Measurements from ENCODE around the gene SPA17. TPM values are rescaled to one million over a fixed set of nuclear protein-coding genes. Genes with fewer than 3 reads are reported as not detected.

SPA17 gene
- polyA plus RNA-seq, 1 donor from 2014 or later: 19.1 TPM

- no peak overlapping the region for H3K4me2 ChIP-seq (ENCODE audit: low read length)
- no peaks in the 10 kb centered on the region for H3K9me2 ChIP-seq (ENCODE audit: insufficient read depth, low read length)
- H3K27ac ChIP-seq (ENCODE audit: low read length): no peak overlapping the region
- no peak overlapping the region for H3K9ac ChIP-seq (ENCODE audit: low read length)
- TF ChIP-seq RAD21 (conservative IDR thresholded peaks at IDR 0.05) (no peak), TAF1 (IDR thresholded peaks at IDR 0.05; ENCODE audit: low read depth) (no peak), EZH2 (IDR thresholded peaks at IDR 0.05; ENCODE audit: borderline replicate concordance, insufficient read depth, low read length, poor library complexity, severe bottlenecking) (no peak), POLR2AphosphoS5 (IDR thresholded peaks at IDR 0.05) (no peak), SMC3 (conservative IDR thresholded peaks at IDR 0.05; ENCODE audit: poor library complexity) (no peak), CTCF (IDR thresholded peaks at IDR 0.05; ENCODE audit: poor library complexity, severe bottlenecking) (no peak), REST (IDR thresholded peaks at IDR 0.05; ENCODE audit: borderline replicate concordance) (no peak), EP300 (conservative IDR thresholded peaks at IDR 0.05; ENCODE audit: poor library complexity, severe bottlenecking) (no peak), MXI1 (conservative IDR thresholded peaks at IDR 0.05; ENCODE audit: poor library complexity, severe bottlenecking) (no peak)
- H3K79me2 ChIP-seq (replicated peaks; ENCODE audit: insufficient read depth, low read length): no peaks in the 10 kb centered on the region
- H4K20me1 ChIP-seq (ENCODE audit: insufficient read depth): no peaks in the 10 kb centered on the region
- no peaks in the 10 kb centered on the region for H3F3A ChIP-seq (ENCODE audit: insufficient read depth, low read length, poor library complexity, severe bottlenecking)
- H3K4me3 ChIP-seq (ENCODE audit: low read length): no peak overlapping the region
- no peaks in the 10 kb centered on the region for H3K9me3 ChIP-seq (ENCODE audit: low read length)
- no peaks in the 10 kb centered on the region for H3K36me3 ChIP-seq (ENCODE audit: insufficient read depth, low read length)
- no peak overlapping the region for H2AFZ ChIP-seq (ENCODE audit: low read depth, low read length)
- H3K27me3 ChIP-seq (ENCODE audit: insufficient read depth, low read depth, low read length): no peaks in the 10 kb centered on the region
These were observed 8.7 kb downstream of the SPA17 start for GRCh38 chr11:124682443-124682842.

- no peaks in the 10 kb centered on the region for H3K36me3 ChIP-seq (ENCODE audit: insufficient read depth, low read length)
- TF ChIP-seq SMC3 (conservative IDR thresholded peaks at IDR 0.05; ENCODE audit: poor library complexity): no peak
- TF ChIP-seq REST (IDR thresholded peaks at IDR 0.05; ENCODE audit: borderline replicate concordance): no peak
- no peak for TF ChIP-seq POLR2AphosphoS5 (IDR thresholded peaks at IDR 0.05)
- TF ChIP-seq RAD21 (conservative IDR thresholded peaks at IDR 0.05): no peak
- no peak for TF ChIP-seq CTCF (IDR thresholded peaks at IDR 0.05; ENCODE audit: poor library complexity, severe bottlenecking)
- no peak for TF ChIP-seq EP300 (conservative IDR thresholded peaks at IDR 0.05; ENCODE audit: poor library complexity, severe bottlenecking)
- TF ChIP-seq MXI1 (conservative IDR thresholded peaks at IDR 0.05; ENCODE audit: poor library complexity, severe bottlenecking): no peak
- H3K9ac ChIP-seq (ENCODE audit: low read length): no peak overlapping the region
- no peak overlapping the region for H3K27ac ChIP-seq (ENCODE audit: low read length)
- no peaks in the 10 kb centered on the region for H3K9me3 ChIP-seq (ENCODE audit: low read length)
- no peak overlapping the region for H3K4me3 ChIP-seq (ENCODE audit: low read length)
- H3F3A ChIP-seq (ENCODE audit: insufficient read depth, low read length, poor library complexity, severe bottlenecking): no peaks in the 10 kb centered on the region
- H3K9me2 ChIP-seq (ENCODE audit: insufficient read depth, low read length): no peaks in the 10 kb centered on the region
- H4K20me1 ChIP-seq (ENCODE audit: insufficient read depth): no peaks in the 10 kb centered on the region
- H3K79me2 ChIP-seq (replicated peaks; ENCODE audit: insufficient read depth, low read length): no peaks in the 10 kb centered on the region
- H3K27me3 ChIP-seq (ENCODE audit: insufficient read depth, low read depth, low read length): no peaks in the 10 kb centered on the region
- H2AFZ ChIP-seq (ENCODE audit: low read depth, low read length): no peak overlapping the region
- H3K4me2 ChIP-seq (ENCODE audit: low read length): no peak overlapping the region
These were observed 19.4 kb downstream of the SPA17 start for GRCh38 chr11:124693142-124693541.
